ENCODE data around the gene NRG3.

GRCh38 chr10:82680608-82681007 lies 805.6 kb downstream of the NRG3 start:
- TF ChIP-seq, protein P1, sequence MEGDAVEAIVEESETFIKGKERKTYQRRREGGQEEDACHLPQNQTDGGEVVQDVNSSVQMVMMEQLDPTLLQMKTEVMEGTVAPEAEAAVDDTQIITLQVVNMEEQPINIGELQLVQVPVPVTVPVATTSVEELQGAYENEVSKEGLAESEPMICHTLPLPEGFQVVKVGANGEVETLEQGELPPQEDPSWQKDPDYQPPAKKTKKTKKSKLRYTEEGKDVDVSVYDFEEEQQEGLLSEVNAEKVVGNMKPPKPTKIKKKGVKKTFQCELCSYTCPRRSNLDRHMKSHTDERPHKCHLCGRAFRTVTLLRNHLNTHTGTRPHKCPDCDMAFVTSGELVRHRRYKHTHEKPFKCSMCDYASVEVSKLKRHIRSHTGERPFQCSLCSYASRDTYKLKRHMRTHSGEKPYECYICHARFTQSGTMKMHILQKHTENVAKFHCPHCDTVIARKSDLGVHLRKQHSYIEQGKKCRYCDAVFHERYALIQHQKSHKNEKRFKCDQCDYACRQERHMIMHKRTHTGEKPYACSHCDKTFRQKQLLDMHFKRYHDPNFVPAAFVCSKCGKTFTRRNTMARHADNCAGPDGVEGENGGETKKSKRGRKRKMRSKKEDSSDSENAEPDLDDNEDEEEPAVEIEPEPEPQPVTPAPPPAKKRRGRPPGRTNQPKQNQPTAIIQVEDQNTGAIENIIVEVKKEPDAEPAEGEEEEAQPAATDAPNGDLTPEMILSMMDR (IDR thresholded peaks at IDR 0.05), result no peak
- no peak for TF ChIP-seq POLR2A (IDR thresholded peaks at IDR 0.05)
